SU-DHL-6 (cell line): Measurements from ENCODE around the gene NOXA1.

Source experiments
- H2AFZ ChIP-seq: fragments of 200-600 bp; sonication (generic); 2 replicates; pipeline ENCODE4 v1.6.1; 2014; ENCODE audit warnings: low read depth, mild to moderate bottlenecking, moderate library complexity, mixed read lengths, antibody characterized with exemption, low read length; ENCODE audit not compliant: severe bottlenecking
- H3F3A ChIP-seq: fragments of 200-600 bp; shearing (Covaris generic); 2 replicates; pipeline ENCODE4 v1.6.0; 2016; ENCODE audit warnings: antibody characterized with exemption, mild to moderate bottlenecking; ENCODE audit not compliant: insufficient read depth
- H3K27ac ChIP-seq: fragments of 200-600 bp; sonication (generic); 2 replicates; pipeline ENCODE4 v1.5.1; 2016; ENCODE audit warnings: low read depth, mild to moderate bottlenecking, low read length, moderate library complexity, mixed read lengths
- H3K27me3 ChIP-seq: fragments of 200-600 bp; sonication (generic), shearing (Covaris generic); 2 replicates; pipeline ENCODE4 v1.6.0; 2014; ENCODE audit warnings: mild to moderate bottlenecking, low read length
- H3K36me3 ChIP-seq: fragments of 200-600 bp; sonication (generic); 2 replicates; pipeline ENCODE4 v1.6.1; 2014; ENCODE audit warnings: mild to moderate bottlenecking, low read length, mixed read lengths
- H3K4me2 ChIP-seq: fragments of 300-600, 200-600 bp; shearing (Covaris generic), sonication (generic); 2 replicates; pipeline ENCODE4 v1.6.0; 2014; ENCODE audit warnings: low read length, low read depth, mild to moderate bottlenecking; ENCODE audit not compliant: poor library complexity, severe bottlenecking
- H3K4me3 ChIP-seq: fragments of 200-600 bp; sonication (generic); 2 replicates; pipeline ENCODE4 v1.5.1; 2014; ENCODE audit warnings: antibody characterized with exemption, low read length, mild to moderate bottlenecking, mixed read lengths; ENCODE audit not compliant: insufficient read depth, poor library complexity, severe bottlenecking
- H3K79me2 ChIP-seq: fragments of 200-600 bp; sonication (generic); 2 replicates; pipeline ENCODE4 v1.6.1; 2014; ENCODE audit warnings: mild to moderate bottlenecking, low read length, moderate library complexity; ENCODE audit not compliant: insufficient read depth
- H3K9ac ChIP-seq: fragments of 200-600 bp; sonication (generic); 2 replicates; pipeline ENCODE4 v1.7.0; 2014; ENCODE audit warnings: mild to moderate bottlenecking, low read length
- H3K9me2 ChIP-seq: fragments of 200-600 bp; sonication (generic); replicated peaks from 2 replicates; pipeline ENCODE4 v1.6.1; 2014; ENCODE audit warnings: low read length; ENCODE audit not compliant: insufficient read depth
- H3K9me3 ChIP-seq: fragments of 200-600 bp; sonication (generic); 2 replicates; pipeline ENCODE4 v1.6.1; 2014; ENCODE audit warnings: low read length, mixed read lengths; ENCODE audit not compliant: insufficient read depth
- H4K20me1 ChIP-seq: fragments of 200-600 bp; sonication (generic); 2 replicates; pipeline ENCODE4 v1.6.1; 2014; ENCODE audit warnings: low read depth, mild to moderate bottlenecking, antibody characterized with exemption, low read length, moderate library complexity, mixed read lengths
- EZH2phosphoT487 ChIP-seq: fragments of 200-600 bp; sonication (generic), shearing (Covaris generic); conservative IDR thresholded peaks from 2 replicates; pipeline ENCODE4 v1.6.1; 2018; ENCODE audit warnings: mild to moderate bottlenecking, antibody characterized with exemption, low read length, moderate library complexity, mixed read lengths
- TF ChIP-seq, protein P1 (sequence below): fragments of 200-600 bp; sonication (generic); IDR thresholded peaks from one replicate; pipeline ENCODE4 v1.5.1; 2017; ENCODE audit warnings: antibody characterized with exemption, mild to moderate bottlenecking, low read length, moderate library complexity; ENCODE audit not compliant: insufficient read depth, poor library complexity, severe bottlenecking

The NOXA1 gene

DNA sequence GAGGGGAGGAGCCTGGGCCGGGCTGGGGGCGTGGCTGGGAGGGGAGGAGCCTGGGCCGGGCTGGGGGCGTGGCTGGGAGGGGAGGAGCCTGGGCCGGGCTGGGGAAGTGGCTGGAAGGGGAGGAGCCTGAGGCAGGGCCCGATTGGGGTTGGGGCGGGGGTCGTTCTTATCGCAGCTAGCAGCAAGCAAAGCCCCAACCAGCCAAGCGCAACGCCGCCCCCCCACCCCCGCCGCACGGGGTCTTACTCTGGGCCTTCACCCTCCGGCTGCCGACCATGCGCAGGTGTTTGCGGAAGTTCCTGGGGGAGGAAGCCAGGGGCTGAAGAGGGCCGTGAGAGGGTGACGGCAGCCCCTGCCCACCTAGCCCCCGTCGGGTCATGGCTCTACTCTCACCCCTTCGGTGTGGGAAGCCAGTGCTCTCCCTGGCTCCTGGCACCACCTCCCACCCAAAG is 31.0 kb downstream of the NOXA1 start:
- Histone ChIP-seq H4K20me1 (no peaks in the 10 kb centered on the region), H3K27ac (no peak overlapping the region), H2AFZ (no peak overlapping the region), H3K9me2 (no peaks in the 10 kb centered on the region), H3K27me3 (no peaks in the 10 kb centered on the region), H3K36me3 (no peaks in the 10 kb centered on the region), H3K4me2 (peak overlapping the region; percentile 10), H3K4me3 (no peak overlapping the region), H3K9me3 (no peaks in the 10 kb centered on the region), H3K9ac (no peak overlapping the region), H3F3A (no peaks in the 10 kb centered on the region), H3K79me2 (no peaks in the 10 kb centered on the region; the same call in 1 of the 2 replicates)
- TF ChIP-seq, protein P1, sequence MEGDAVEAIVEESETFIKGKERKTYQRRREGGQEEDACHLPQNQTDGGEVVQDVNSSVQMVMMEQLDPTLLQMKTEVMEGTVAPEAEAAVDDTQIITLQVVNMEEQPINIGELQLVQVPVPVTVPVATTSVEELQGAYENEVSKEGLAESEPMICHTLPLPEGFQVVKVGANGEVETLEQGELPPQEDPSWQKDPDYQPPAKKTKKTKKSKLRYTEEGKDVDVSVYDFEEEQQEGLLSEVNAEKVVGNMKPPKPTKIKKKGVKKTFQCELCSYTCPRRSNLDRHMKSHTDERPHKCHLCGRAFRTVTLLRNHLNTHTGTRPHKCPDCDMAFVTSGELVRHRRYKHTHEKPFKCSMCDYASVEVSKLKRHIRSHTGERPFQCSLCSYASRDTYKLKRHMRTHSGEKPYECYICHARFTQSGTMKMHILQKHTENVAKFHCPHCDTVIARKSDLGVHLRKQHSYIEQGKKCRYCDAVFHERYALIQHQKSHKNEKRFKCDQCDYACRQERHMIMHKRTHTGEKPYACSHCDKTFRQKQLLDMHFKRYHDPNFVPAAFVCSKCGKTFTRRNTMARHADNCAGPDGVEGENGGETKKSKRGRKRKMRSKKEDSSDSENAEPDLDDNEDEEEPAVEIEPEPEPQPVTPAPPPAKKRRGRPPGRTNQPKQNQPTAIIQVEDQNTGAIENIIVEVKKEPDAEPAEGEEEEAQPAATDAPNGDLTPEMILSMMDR: no peak
- TF ChIP-seq EZH2phosphoT487: no peak

DNA sequence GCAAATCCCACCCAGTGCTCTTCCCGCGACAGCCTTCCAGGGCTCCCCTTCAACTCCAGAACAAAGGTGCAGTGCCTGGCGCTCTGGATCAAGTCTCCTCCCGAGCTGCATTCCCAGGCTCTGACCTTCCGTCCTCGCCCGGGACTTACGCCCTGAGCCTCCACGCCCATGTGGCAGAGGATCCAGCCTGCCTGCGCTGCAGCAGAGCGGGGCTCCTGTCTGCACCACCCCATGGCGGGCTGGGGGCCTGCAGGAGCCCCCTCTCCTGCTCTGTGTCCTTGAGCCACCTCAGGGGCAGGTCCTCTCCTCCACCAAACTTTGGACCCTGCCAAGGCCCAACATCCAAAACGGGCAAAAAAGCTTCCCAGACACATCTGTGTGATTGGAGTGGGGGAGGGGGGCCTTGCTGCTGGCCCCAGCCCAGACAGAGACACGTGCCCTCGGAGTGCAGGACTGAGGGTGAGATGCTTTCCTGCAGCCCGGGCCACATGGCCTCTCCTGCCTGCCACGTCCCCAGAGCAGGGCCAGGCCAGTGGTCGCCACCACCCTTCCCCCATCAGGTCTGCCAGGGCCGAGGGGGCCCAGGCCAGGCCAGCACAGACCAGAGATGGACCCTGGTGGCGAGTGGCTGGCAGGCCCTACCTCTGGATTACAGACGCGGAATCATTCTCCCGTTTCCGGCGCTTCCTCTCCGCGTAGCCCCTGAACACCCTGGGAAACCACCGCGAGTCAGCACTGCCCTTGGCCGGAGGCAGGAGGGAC is 31.6 kb downstream of the NOXA1 start:
- Histone ChIP-seq H3K9me3 (no peaks in the 10 kb centered on the region), H3K9me2 (no peaks in the 10 kb centered on the region), H3K27ac (no peak overlapping the region), H3K36me3 (no peaks in the 10 kb centered on the region), H4K20me1 (no peaks in the 10 kb centered on the region), H3K9ac (no peak overlapping the region), H3K79me2 (no peaks in the 10 kb centered on the region; the same call in 1 of the 2 replicates), H3K4me3 (no peak overlapping the region), H3K27me3 (no peaks in the 10 kb centered on the region), H3F3A (no peaks in the 10 kb centered on the region), H3K4me2 (peak overlapping the region; percentile 10), H2AFZ (no peak overlapping the region)
- no peak for TF ChIP-seq EZH2phosphoT487
- TF ChIP-seq, protein P1: no peak

DNA sequence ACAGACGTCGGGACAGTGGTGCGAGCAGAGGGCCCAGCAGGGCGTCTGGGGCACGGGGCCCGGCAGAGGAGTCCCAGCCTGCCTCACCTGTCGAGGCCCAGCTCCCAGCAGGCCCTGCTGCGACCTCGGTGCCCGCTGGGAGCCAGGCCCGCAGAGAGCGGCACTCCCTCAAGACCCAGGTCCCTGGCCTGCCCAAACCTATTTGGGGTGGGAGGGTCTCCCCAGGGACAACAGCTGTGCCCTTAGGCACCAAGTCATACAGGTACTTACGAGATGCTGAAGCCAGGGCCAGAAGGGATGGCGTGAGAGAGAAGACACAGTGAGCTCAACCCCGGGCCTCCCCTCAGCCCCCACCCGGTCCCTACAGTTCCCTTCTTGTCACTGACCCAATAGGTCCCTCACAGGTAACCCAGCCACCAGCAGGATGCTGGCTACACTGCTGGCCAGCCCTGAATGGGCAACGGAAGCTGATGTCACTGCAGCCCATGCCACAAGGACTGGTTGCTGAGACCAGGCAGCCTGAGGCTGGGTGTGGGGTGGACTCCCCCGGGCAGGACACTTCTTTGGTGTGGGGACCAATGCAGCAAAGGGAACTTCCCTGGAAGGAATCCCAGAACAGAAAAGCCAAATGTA is 32.3 kb downstream of the NOXA1 start:
- Histone ChIP-seq H3F3A (no peaks in the 10 kb centered on the region), H3K79me2 (no peaks in the 10 kb centered on the region; the same call in 1 of the 2 replicates), H3K4me2 (no peak overlapping the region), H3K9me3 (no peaks in the 10 kb centered on the region), H3K27ac (no peak overlapping the region), H3K9me2 (no peaks in the 10 kb centered on the region), H3K27me3 (no peaks in the 10 kb centered on the region), H3K36me3 (no peaks in the 10 kb centered on the region), H4K20me1 (no peaks in the 10 kb centered on the region), H3K9ac (no peak overlapping the region), H2AFZ (no peak overlapping the region), H3K4me3 (no peak overlapping the region)
- TF ChIP-seq, protein P1: no peak
- no peak for TF ChIP-seq EZH2phosphoT487
